ENCODE measurements around the gene CNOT10. TPM values are rescaled to one million over a fixed set of nuclear protein-coding genes. Genes with fewer than 3 reads are reported as not detected.
"Not testable (repeated sequence)": the region's sequence is repeated elsewhere in the genome, so short reads cannot be mapped to it uniquely, and the experiment has no call there.

The CNOT10 gene
- total RNA-seq, 1 donor from 2014 or later: 82.9 TPM

DNA sequence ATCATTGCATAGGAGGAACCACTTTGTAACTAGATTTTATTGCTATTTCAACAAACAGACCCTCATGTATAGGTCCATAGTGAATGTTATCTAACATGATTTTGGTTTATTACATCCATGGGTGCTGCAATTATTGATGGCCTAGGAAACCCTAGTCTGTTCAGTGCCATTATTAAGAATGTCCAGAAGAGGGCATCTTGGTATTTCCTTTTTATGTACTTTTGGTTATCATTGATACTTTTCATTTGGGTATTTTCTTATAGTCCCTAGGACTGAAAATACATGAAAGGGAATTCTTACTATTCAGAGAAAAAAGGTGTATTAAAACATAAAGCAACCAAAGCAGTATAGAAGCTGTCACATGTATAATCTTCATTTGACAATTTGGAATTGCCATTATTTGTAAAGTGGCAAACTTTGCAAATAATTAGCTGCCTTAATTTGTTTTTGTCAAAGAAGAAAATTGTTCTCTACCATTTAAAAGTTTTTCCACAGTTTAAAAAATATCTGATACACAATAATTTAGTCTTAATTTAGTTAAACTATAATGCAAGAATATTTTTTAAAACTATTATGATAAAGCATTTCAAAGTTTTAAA, 48.7 kb downstream of the CNOT10 start:
- H3K4me3 ChIP-seq: no peak overlapping the region
- no peaks in the 10 kb centered on the region for H3K27me3 ChIP-seq
- H3K27me3 Mint-ChIP-seq (ENCODE audit: insufficient read depth, low read depth): no peaks in the 10 kb centered on the region
- peaks cover 22% of the 10 kb centered on the region for H3K79me2 ChIP-seq (ENCODE audit: low read depth)
- H3K4me1 Mint-ChIP-seq: peaks cover 3% of the 10 kb centered on the region
- TF ChIP-seq, protein P1, sequence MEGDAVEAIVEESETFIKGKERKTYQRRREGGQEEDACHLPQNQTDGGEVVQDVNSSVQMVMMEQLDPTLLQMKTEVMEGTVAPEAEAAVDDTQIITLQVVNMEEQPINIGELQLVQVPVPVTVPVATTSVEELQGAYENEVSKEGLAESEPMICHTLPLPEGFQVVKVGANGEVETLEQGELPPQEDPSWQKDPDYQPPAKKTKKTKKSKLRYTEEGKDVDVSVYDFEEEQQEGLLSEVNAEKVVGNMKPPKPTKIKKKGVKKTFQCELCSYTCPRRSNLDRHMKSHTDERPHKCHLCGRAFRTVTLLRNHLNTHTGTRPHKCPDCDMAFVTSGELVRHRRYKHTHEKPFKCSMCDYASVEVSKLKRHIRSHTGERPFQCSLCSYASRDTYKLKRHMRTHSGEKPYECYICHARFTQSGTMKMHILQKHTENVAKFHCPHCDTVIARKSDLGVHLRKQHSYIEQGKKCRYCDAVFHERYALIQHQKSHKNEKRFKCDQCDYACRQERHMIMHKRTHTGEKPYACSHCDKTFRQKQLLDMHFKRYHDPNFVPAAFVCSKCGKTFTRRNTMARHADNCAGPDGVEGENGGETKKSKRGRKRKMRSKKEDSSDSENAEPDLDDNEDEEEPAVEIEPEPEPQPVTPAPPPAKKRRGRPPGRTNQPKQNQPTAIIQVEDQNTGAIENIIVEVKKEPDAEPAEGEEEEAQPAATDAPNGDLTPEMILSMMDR (IDR thresholded peaks at IDR 0.05): peak; percentile 75
- TF ChIP-seq EZH2 (IDR thresholded peaks at IDR 0.05) (no peak), EZH2phosphoT487 (IDR thresholded peaks at IDR 0.05) (no peak)
- peaks cover 15% of the 10 kb centered on the region for H3F3A ChIP-seq (ENCODE audit: low read depth)
- H3K4me2 ChIP-seq: peak overlapping the region; percentile 45
- peaks cover 23% of the 10 kb centered on the region for H3K36me3 Mint-ChIP-seq
- peak; percentile 47 for DNase-seq (ENCODE audit: low spot score)
- H2AFZ ChIP-seq (replicated peaks): no peak overlapping the region
- no peak overlapping the region for H3K27ac ChIP-seq
- no peaks in the 10 kb centered on the region for H3K9me3 ChIP-seq (ENCODE audit: low read depth)
- no peaks in the 10 kb centered on the region for H3K9me3 Mint-ChIP-seq
- no peak overlapping the region for H3K4me3 Mint-ChIP-seq
- H3K4me1 ChIP-seq: peaks cover 15% of the 10 kb centered on the region
- no peak overlapping the region for H3K9ac ChIP-seq
- H4K20me1 ChIP-seq (ENCODE audit: low read depth): peaks cover 10% of the 10 kb centered on the region
- H3K27ac Mint-ChIP-seq: no peak overlapping the region
- H3K36me3 ChIP-seq: peaks cover 7% of the 10 kb centered on the region

DNA sequence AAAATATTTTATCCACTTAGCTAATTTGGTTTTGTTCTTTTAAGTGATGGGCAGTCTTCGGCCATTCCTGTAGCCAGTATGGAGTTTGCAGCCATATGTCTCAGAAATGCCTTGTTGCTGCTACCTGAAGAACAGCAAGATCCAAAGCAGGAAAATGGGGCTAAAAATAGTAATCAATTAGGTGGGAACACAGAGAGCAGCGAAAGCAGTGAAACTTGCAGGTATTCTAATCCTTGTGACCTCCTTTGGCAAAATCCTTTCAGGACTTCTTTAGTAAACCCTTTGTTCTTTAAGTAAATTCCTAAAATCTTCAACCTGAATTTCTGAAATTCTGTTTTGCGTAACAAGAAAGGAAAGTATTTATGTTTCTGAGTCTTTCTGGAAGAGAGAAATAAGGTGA, 49.8 kb downstream of the CNOT10 start:
- Histone ChIP-seq H2AFZ (replicated peaks) (no peak overlapping the region), H3F3A (ENCODE audit: low read depth) (peaks cover 15% of the 10 kb centered on the region), H3K27me3 (no peaks in the 10 kb centered on the region), H3K79me2 (ENCODE audit: low read depth) (peaks cover 22% of the 10 kb centered on the region), H3K4me3 (no peak overlapping the region), H3K9me3 (ENCODE audit: low read depth) (no peaks in the 10 kb centered on the region), H3K4me1 (peaks cover 15% of the 10 kb centered on the region), H3K36me3 (peaks cover 7% of the 10 kb centered on the region), H4K20me1 (ENCODE audit: low read depth) (peaks cover 10% of the 10 kb centered on the region), H3K27ac (peak overlapping the region; percentile 85), H3K9ac (no peak overlapping the region), H3K4me2 (peak overlapping the region; percentile 45)
- H3K27ac Mint-ChIP-seq: peak overlapping the region; percentile 10
- TF ChIP-seq EZH2phosphoT487 (IDR thresholded peaks at IDR 0.05): no peak
- no peak for TF ChIP-seq EZH2 (IDR thresholded peaks at IDR 0.05)
- TF ChIP-seq, protein P1 (IDR thresholded peaks at IDR 0.05): no peak
- peaks cover 25% of the 10 kb centered on the region for H3K36me3 Mint-ChIP-seq
- no peaks in the 10 kb centered on the region for H3K9me3 Mint-ChIP-seq
- peak; percentile 24 for DNase-seq (ENCODE audit: low spot score)
- H3K4me3 Mint-ChIP-seq: no peak overlapping the region
- H3K27me3 Mint-ChIP-seq (ENCODE audit: insufficient read depth, low read depth): no peaks in the 10 kb centered on the region
- peaks cover 3% of the 10 kb centered on the region for H3K4me1 Mint-ChIP-seq

DNA sequence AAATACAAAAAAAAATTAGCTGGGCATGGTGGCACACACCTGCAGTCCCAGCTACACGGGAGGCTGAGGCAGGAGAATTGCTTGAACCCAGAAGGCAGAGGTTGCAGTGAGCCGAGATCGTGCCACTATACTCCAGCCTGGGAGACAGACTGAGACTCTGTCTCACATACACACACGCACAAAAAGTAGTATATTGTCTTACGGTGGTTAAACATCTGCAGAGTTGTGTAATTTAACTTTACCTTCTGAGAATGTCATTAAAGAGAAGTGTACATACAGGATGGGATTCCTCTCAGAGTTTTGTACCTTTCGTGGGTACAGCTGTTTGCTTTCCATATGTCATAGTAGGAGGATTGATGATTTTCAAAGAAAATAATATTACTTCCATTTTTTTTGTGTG, 58.5 kb downstream of the CNOT10 start:
- not testable (repeated sequence) for H3K79me2 ChIP-seq (ENCODE audit: low read depth); H3K4me2 ChIP-seq; H4K20me1 ChIP-seq (ENCODE audit: low read depth); H3K27ac Mint-ChIP-seq; H3K4me1 Mint-ChIP-seq; H3K9ac ChIP-seq; H3K9me3 ChIP-seq (ENCODE audit: low read depth); H3K4me3 Mint-ChIP-seq; H3K27ac ChIP-seq; H3F3A ChIP-seq (ENCODE audit: low read depth); H3K36me3 ChIP-seq; H2AFZ ChIP-seq (replicated peaks); H3K4me1 ChIP-seq; DNase-seq (ENCODE audit: low spot score); H3K9me3 Mint-ChIP-seq; H3K27me3 Mint-ChIP-seq (ENCODE audit: insufficient read depth, low read depth); H3K27me3 ChIP-seq; H3K4me3 ChIP-seq
- peaks cover 39% of the 10 kb centered on the region for H3K36me3 Mint-ChIP-seq

DNA sequence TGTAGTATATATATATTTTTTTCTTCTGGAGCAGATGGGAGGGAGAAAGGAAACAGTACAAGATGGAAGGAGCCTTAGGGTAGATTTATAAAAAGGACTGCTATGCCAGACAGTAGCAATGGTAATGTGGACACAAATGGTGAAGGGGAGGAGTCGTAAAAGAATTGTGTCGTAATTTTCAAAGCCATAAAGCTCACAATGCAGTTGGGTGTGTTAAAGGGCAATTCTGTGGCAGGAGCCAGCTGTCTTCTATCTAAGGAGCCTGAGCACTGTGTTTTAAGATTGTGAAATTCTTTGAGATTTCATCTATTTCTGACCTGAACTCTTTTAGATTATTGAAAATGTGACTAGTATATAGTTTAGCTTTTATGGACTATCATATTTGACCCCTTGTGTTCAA, 58.9 kb downstream of the CNOT10 start:
- TF ChIP-seq, protein P1 (IDR thresholded peaks at IDR 0.05): no peak
- no peak for TF ChIP-seq EZH2 (IDR thresholded peaks at IDR 0.05)
- TF ChIP-seq EZH2phosphoT487 (IDR thresholded peaks at IDR 0.05): no peak
- DNase-seq (ENCODE audit: low spot score): no peak
- Histone ChIP-seq H3K4me1 (no peaks in the 10 kb centered on the region), H3F3A (ENCODE audit: low read depth) (no peaks in the 10 kb centered on the region), H3K4me2 (no peak overlapping the region), H3K79me2 (ENCODE audit: low read depth) (no peaks in the 10 kb centered on the region), H3K9ac (no peak overlapping the region), H2AFZ (replicated peaks) (no peak overlapping the region), H3K4me3 (no peak overlapping the region), H3K27ac (no peak overlapping the region), H3K27me3 (no peaks in the 10 kb centered on the region), H3K36me3 (no peaks in the 10 kb centered on the region), H3K9me3 (ENCODE audit: low read depth) (no peaks in the 10 kb centered on the region), H4K20me1 (ENCODE audit: low read depth) (no peaks in the 10 kb centered on the region)
- peaks cover 2% of the 10 kb centered on the region for H3K9me3 Mint-ChIP-seq
- no peaks in the 10 kb centered on the region for H3K4me1 Mint-ChIP-seq
- H3K36me3 Mint-ChIP-seq: peaks cover 39% of the 10 kb centered on the region
- H3K27ac Mint-ChIP-seq: no peak overlapping the region
- H3K27me3 Mint-ChIP-seq (ENCODE audit: insufficient read depth, low read depth): no peaks in the 10 kb centered on the region
- no peak overlapping the region for H3K4me3 Mint-ChIP-seq

Data from neural progenitor cell (in vitro differentiated cells).